Activated T-cell treated with anti-CD3 and anti-CD28 coated beads, Interleukin-2, amount 50 U/mL, for 4 hours (primary cell): Measurements from ENCODE around the gene UNC5A. TPM values are rescaled to one million over a fixed set of nuclear protein-coding genes. Genes with fewer than 3 reads are reported as not detected.

Experiments used
- ATAC-seq, 2 donors: fragments of 200-7000 bp; cut with Tn5 transposase; one replicate each; pipeline ENCODE4 v1.10.0; 2021
- DNase-seq: peaks from one replicate; pipeline ENCODE4 v3.0.0-alpha.2; 2020
- H3K27me3 Mint-ChIP-seq: one replicate; pipeline ENCODE4 v1.8.0; 2021; ENCODE audit warnings: low read depth, mixed read lengths
- H3K36me3 Mint-ChIP-seq: one replicate; pipeline ENCODE4 v1.8.0; 2022; ENCODE audit warnings: mixed read lengths; ENCODE audit not compliant: insufficient read depth
- H3K4me1 Mint-ChIP-seq: one replicate; pipeline ENCODE4 v1.8.0; 2021; ENCODE audit warnings: low read depth, mixed read lengths
- H3K4me3 Mint-ChIP-seq: one replicate; pipeline ENCODE4 v1.8.0; 2021; ENCODE audit warnings: mild to moderate bottlenecking, moderate library complexity, mixed read lengths
- H3K9me3 Mint-ChIP-seq: one replicate; pipeline ENCODE4 v1.8.0; 2021; ENCODE audit warnings: mixed read lengths
- total RNA-seq, 3 donors: library from RNA; stranded (reverse); gene quantifications; one replicate each; pipeline ENCODE4 v1.2.1, GENCODE V29; 2021

UNC5A gene
- total RNA-seq, 3 donors from 2014 or later, result not detected

GRCh38 chr5:176803068-176803942 lies 7.1 kb upstream of the UNC5A start:
- no peaks in the 10 kb centered on the region for H3K9me3 Mint-ChIP-seq
- no peak overlapping the region for H3K4me3 Mint-ChIP-seq
- no peak for DNase-seq
- H3K27me3 Mint-ChIP-seq, result peaks cover 51% of the 10 kb centered on the region
- H3K4me1 Mint-ChIP-seq, result no peaks in the 10 kb centered on the region
- no peaks in the 10 kb centered on the region for H3K36me3 Mint-ChIP-seq
- ATAC-seq, result no peak

DNA sequence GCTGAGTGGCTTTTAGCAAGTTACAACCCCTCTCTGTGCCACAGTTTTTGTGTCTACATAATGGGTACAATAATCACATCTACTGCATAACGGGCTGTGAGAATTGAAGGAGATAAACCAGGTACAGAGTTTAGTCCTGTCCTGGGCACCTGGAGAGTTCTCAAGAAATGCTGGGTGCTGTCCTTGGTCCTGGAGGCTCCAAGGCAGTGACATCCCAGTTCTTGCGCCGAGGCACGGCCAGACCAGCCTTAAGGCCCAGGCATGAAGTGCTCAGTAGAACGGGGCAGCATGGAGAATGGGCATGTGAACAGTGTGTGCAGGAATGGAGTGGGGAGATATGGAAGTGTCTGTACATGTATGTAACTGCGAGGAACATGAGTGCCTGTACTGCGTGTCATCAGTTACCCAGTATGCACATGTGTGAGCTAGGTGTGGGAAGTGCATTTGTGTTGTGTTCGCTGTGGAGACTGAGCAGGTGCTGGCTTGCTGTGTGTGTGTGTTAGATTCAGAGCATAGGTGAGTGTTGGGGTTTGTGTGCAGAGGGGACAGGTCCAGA lies 6.3 kb upstream of the UNC5A start:
- H3K36me3 Mint-ChIP-seq, result no peaks in the 10 kb centered on the region
- peaks cover under 1% of the 10 kb centered on the region for H3K4me1 Mint-ChIP-seq
- peaks cover 56% of the 10 kb centered on the region for H3K27me3 Mint-ChIP-seq
- no peaks in the 10 kb centered on the region for H3K9me3 Mint-ChIP-seq
- DNase-seq, result no peak
- no peak for ATAC-seq
- H3K4me3 Mint-ChIP-seq, result no peak overlapping the region

GRCh38 chr5:176806137-176806536 lies 4.2 kb upstream of the UNC5A start:
- Mint-ChIP-seq H3K9me3 (no peaks in the 10 kb centered on the region), H3K4me3 (no peak overlapping the region), H3K27me3 (peaks cover 65% of the 10 kb centered on the region), H3K4me1 (peaks cover 8% of the 10 kb centered on the region), H3K36me3 (no peaks in the 10 kb centered on the region)
- no peak for DNase-seq
- no peak for ATAC-seq

- H3K27me3 Mint-ChIP-seq, result peaks cover 76% of the 10 kb centered on the region
- peak overlapping the region; percentile 42 for H3K4me3 Mint-ChIP-seq
- ATAC-seq, result peak; percentile 10 to 11
- H3K9me3 Mint-ChIP-seq, result no peaks in the 10 kb centered on the region
- H3K4me1 Mint-ChIP-seq, result peaks cover 12% of the 10 kb centered on the region
- no peaks in the 10 kb centered on the region for H3K36me3 Mint-ChIP-seq
- DNase-seq, result no peak
These were observed 747 bp upstream of the UNC5A start for GRCh38 chr5:176809544-176810080.

- Mint-ChIP-seq H3K4me3 (peak overlapping the region; percentile 74), H3K9me3 (no peaks in the 10 kb centered on the region), H3K36me3 (no peaks in the 10 kb centered on the region), H3K27me3 (peaks cover 78% of the 10 kb centered on the region), H3K4me1 (peaks cover 12% of the 10 kb centered on the region)
- DNase-seq (no peak), ATAC-seq (peak in 1 of 2 donors; percentile 27)
These were observed 535 bp downstream of the UNC5A start for GRCh38 chr5:176810687-176811501.

- DNase-seq (no peak), ATAC-seq (no peak)
- H3K27me3 Mint-ChIP-seq, result peaks cover 74% of the 10 kb centered on the region
- peaks cover 16% of the 10 kb centered on the region for H3K4me1 Mint-ChIP-seq
- no peaks in the 10 kb centered on the region for H3K9me3 Mint-ChIP-seq
- H3K4me3 Mint-ChIP-seq, result no peak overlapping the region
- no peaks in the 10 kb centered on the region for H3K36me3 Mint-ChIP-seq
These were observed 2.2 kb downstream of the UNC5A start for GRCh38 chr5:176812269-176813259.

DNA sequence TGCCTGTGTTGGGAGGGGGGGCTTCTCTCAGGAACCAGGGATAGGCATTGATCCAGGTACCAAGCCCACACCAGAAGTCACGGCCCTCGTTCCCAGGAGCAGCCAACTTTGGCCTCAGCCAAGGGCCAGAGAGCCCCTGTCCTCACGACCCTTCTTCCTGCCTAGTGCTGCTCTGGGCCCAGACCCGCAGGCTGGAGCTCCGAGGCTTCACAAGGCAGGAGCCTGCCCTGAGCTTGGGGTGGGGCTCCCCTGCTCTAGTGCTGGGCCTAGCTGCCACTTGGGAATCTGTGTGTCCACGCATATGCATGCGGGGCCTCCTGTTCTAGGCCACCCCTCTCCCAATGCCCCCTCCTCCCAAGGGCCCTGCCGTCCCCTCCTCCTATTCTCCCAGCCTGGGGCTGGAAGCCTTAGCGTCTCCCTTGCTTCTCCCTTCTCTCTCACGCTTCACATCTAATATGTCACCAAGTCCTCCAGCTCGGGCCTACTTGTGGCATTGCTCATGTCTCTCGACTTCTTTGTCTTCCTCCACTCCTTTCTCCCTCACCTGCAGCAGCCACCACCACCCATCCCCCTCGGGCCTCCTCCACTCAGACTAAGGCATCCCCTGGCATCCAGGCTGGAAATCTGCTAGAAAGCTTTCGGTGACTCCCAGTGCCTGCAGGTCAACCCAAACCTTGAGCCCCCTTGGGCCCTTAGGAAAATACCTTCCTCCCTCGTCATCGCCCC lies 3.4 kb downstream of the UNC5A start:
- Mint-ChIP-seq H3K36me3 (no peaks in the 10 kb centered on the region), H3K4me1 (peaks cover 23% of the 10 kb centered on the region), H3K4me3 (no peak overlapping the region), H3K9me3 (no peaks in the 10 kb centered on the region), H3K27me3 (peaks cover 74% of the 10 kb centered on the region)
- DNase-seq, result no peak
- ATAC-seq, result no peak

- Mint-ChIP-seq H3K27me3 (peaks cover 75% of the 10 kb centered on the region), H3K9me3 (no peaks in the 10 kb centered on the region), H3K36me3 (no peaks in the 10 kb centered on the region), H3K4me1 (peaks cover 20% of the 10 kb centered on the region), H3K4me3 (no peak overlapping the region)
- ATAC-seq, result no peak
- DNase-seq, result no peak
These were observed 3.9 kb downstream of the UNC5A start for GRCh38 chr5:176814313-176814685.

- ATAC-seq, result no peak
- H3K9me3 Mint-ChIP-seq, result no peaks in the 10 kb centered on the region
- H3K27me3 Mint-ChIP-seq, result peaks cover 77% of the 10 kb centered on the region
- H3K4me3 Mint-ChIP-seq, result no peak overlapping the region
- DNase-seq, result no peak
- H3K36me3 Mint-ChIP-seq, result no peaks in the 10 kb centered on the region
- H3K4me1 Mint-ChIP-seq, result peaks cover 17% of the 10 kb centered on the region
These were observed 4.6 kb downstream of the UNC5A start for GRCh38 chr5:176814836-176815438.

DNA sequence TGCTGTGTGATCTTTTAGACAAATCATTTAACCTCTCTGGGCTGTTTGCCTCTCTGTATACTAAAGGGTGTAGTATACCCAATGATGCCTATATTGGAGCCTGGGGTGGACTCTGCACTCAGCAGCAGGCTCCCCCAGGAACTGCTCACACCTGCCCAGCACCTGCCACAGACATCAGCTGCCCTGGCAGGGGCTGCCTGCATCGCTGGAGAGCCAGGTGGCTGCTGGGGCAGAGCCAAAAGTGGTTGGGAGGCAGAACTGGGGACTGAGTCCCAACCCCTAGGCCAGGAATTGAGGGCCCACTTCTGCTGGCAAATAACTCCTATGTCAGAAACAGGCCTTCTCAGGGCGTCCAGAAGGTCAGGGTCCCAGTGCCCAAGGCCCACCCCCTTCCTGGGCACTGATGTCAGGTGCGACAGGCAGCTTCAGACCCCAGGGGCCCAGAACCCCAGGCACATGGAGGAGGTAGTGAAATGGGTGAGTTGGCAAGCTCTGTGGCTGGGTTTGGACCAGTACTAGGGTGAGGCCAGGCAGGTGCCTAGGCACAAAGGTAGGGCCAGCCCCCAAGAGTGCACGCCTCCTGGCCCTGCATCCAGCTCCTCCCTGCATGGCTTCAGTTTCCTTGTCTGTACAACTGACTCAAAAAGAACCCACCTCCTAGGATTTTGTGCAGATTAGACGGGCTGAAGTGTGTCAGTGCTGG lies 5.8 kb downstream of the UNC5A start:
- peaks cover 85% of the 10 kb centered on the region for H3K27me3 Mint-ChIP-seq
- ATAC-seq, result no peak
- H3K9me3 Mint-ChIP-seq, result no peaks in the 10 kb centered on the region
- H3K4me1 Mint-ChIP-seq, result peaks cover 15% of the 10 kb centered on the region
- DNase-seq, result no peak
- no peaks in the 10 kb centered on the region for H3K36me3 Mint-ChIP-seq
- H3K4me3 Mint-ChIP-seq, result no peak overlapping the region

GRCh38 chr5:176816791-176817347 lies 6.5 kb downstream of the UNC5A start:
- H3K4me1 Mint-ChIP-seq, result peaks cover 12% of the 10 kb centered on the region
- peaks cover 80% of the 10 kb centered on the region for H3K27me3 Mint-ChIP-seq
- ATAC-seq, result no peak
- peak overlapping the region; percentile 54 for H3K4me3 Mint-ChIP-seq
- DNase-seq, result no peak
- no peaks in the 10 kb centered on the region for H3K9me3 Mint-ChIP-seq
- H3K36me3 Mint-ChIP-seq, result no peaks in the 10 kb centered on the region

- H3K36me3 Mint-ChIP-seq, result no peaks in the 10 kb centered on the region
- H3K27me3 Mint-ChIP-seq, result peaks cover 79% of the 10 kb centered on the region
- DNase-seq (no peak), ATAC-seq (peak; percentile 57 to 58)
- peaks cover 12% of the 10 kb centered on the region for H3K4me1 Mint-ChIP-seq
- no peak overlapping the region for H3K4me3 Mint-ChIP-seq
- no peaks in the 10 kb centered on the region for H3K9me3 Mint-ChIP-seq
These were observed 7.0 kb downstream of the UNC5A start for GRCh38 chr5:176817369-176817840.
